Central memory CD8-positive, alpha-beta T cell (primary cell): ENCODE results near the gene CNTRL.

Experiments
- ATAC-seq: fragments of 150-1000 bp; cut with Tn5 transposase; replicated peaks from 2 replicates; pipeline ENCODE4 v1.10.0; 2022; ENCODE audit warnings: mild to moderate bottlenecking, moderate FRiP score, moderate number of reproducible peaks; ENCODE audit not compliant: poor library complexity, severe bottlenecking; ENCODE audit errors: extremely low read depth
- DNase-seq, 2 donors: peaks; one replicate each; pipeline ENCODE4 v3.0.0; 2021; ENCODE audit warnings: low spot score in 2 of 2
- H3K27ac Mint-ChIP-seq: one replicate; pipeline ENCODE4 v1.8.0; 2022; ENCODE audit warnings: low read depth, mild to moderate bottlenecking, moderate library complexity, mixed read lengths
- H3K27me3 Mint-ChIP-seq: one replicate; pipeline ENCODE4 v1.8.0; 2022; ENCODE audit warnings: mixed read lengths
- H3K36me3 Mint-ChIP-seq: one replicate; pipeline ENCODE4 v1.8.0; 2022; ENCODE audit warnings: mild to moderate bottlenecking, moderate library complexity, mixed read lengths; ENCODE audit not compliant: insufficient read depth
- H3K4me1 Mint-ChIP-seq: one replicate; pipeline ENCODE4 v1.8.0; 2022; ENCODE audit warnings: mixed read lengths
- H3K4me3 Mint-ChIP-seq: one replicate; pipeline ENCODE4 v1.8.0; 2022; ENCODE audit warnings: mild to moderate bottlenecking, moderate library complexity, mixed read lengths
- H3K9me3 Mint-ChIP-seq: one replicate; pipeline ENCODE4 v1.8.0; 2022; ENCODE audit warnings: mixed read lengths

The CNTRL gene

DNA sequence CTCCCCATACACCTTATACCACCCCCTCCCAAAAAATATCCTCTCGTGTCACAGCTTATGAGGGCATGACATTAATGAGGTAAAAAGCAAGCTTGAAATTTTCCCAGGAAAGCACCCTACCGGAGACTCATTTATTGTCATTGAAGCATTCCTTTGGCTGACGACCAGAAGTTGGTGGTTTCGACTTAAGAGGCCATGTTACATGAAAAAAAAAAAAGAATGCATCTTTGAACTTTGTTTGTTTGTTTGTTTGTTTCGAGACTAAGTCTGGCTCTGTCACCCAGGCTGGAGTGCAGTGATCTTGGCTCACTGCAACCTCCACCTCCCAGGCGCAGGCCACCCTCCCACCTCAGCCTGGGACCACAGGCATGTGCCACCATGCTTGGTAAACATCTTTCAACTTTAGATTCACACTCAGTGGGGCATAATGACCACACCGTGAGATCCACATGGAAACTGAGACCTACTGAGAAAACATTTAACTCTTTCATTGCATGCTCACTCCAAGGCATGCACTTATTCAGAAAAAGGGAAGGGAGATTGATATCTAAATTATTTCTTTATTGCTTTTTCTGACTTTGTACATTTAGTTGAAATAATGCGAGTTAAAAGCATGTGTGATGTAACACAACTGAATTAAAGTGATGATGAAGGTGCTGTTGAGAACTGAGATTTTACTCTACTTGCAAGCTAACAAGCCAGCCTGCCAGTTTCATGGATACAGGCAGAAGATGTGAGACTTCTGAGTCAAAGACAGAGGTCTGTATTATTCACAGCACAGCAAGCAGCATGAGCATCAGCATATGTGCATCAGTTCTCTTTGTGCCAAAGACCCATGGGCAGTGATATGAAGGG, 132.0 kb downstream of the CNTRL start:
- H3K4me1 Mint-ChIP-seq = peaks cover 19% of the 10 kb centered on the region
- H3K27ac Mint-ChIP-seq = no peak overlapping the region
- no peaks in the 10 kb centered on the region for H3K9me3 Mint-ChIP-seq
- no peaks in the 10 kb centered on the region for H3K27me3 Mint-ChIP-seq
- DNase-seq = no peak
- peaks cover 8% of the 10 kb centered on the region for H3K36me3 Mint-ChIP-seq
- ATAC-seq = no peak
- no peak overlapping the region for H3K4me3 Mint-ChIP-seq

DNA sequence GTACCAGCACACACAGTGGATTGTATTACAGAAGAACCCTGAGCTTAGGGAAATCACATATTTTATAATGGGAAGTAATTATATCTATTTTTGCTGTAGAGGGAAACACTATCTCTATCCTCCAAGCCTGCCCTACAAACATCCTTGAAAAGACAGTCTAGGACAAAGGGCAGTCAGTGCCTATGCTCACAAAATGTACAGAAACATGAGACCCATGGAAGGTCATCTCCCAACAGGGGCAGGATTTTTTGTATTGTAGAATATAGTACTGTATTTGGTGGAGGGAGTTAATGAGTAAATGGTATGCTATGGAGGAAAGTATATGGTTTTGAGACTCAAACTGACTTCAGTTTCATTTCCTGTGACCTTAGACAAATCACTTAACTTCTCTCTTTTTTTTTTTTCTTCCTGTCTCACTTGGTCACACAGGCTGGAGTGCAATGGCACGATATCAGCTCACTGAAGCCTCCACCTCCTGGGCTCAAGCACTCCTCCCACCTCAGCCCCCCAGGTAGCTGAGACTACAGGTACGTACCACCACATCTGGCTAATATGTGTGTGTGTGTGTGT, 132.7 kb downstream of the CNTRL start:
- Mint-ChIP-seq H3K4me1 (peaks cover 13% of the 10 kb centered on the region), H3K27me3 (no peaks in the 10 kb centered on the region), H3K9me3 (no peaks in the 10 kb centered on the region), H3K27ac (no peak overlapping the region), H3K4me3 (no peak overlapping the region), H3K36me3 (peaks cover 4% of the 10 kb centered on the region)
- no peak for ATAC-seq
- DNase-seq = no peak

DNA sequence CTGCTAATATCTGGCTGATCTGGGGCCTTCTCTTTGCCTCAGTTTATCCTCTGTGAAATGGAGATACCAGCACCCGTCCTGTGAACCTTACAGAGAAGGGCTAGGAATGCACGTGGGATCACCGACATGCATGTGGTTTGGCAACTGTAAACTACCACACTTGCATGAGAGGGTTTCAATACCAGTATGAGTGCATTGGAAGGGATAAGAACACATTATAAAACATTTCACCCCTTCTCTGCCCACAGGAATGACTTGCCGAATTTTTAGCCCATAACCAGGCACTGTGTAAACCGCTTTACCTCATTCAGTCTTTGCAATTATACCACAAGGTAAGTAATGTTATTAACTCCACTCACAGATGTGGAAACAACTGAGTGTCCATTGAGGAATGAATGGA, 135.8 kb downstream of the CNTRL start:
- peaks cover 12% of the 10 kb centered on the region for H3K4me1 Mint-ChIP-seq
- no peaks in the 10 kb centered on the region for H3K9me3 Mint-ChIP-seq
- DNase-seq (no peak), ATAC-seq (no peak)
- no peak overlapping the region for H3K27ac Mint-ChIP-seq
- no peaks in the 10 kb centered on the region for H3K27me3 Mint-ChIP-seq
- no peak overlapping the region for H3K4me3 Mint-ChIP-seq
- peaks cover 6% of the 10 kb centered on the region for H3K36me3 Mint-ChIP-seq

DNA sequence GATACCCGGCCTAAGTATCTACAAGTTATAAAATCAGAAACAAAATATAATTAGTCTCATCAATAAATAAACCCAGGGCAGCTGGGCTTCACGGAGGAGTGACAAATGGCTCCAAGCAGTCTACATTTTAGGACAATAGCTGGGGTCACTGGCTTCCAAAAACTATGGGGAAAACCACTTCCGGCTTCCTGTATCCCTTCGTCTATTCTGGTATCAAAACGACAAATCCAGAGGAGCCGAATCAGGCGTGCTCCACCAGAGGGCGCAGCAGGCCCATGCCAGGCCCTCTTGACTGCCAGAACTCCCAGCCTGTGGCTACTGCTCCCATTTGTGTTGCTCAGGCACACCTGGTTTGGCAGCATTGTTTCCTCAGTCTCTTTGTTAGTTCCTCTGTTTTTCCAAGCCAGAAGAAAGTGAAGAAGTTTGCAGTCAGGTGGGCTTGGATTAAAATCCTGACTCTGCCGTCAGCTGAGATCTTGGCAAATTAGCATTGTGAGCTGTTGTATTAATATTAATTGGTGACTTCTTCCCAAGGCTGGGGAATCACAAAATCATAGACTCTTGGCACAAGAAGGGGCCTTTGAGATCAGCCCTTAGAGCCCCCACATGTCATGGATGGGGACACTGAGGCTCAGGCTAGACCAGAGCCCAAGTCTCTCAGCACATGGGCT, 138.5 kb downstream of the CNTRL start:
- DNase-seq (peak; percentile 24 to 36), ATAC-seq (no peak)
- H3K4me3 Mint-ChIP-seq = no peak overlapping the region
- H3K27ac Mint-ChIP-seq = no peak overlapping the region
- H3K27me3 Mint-ChIP-seq = no peaks in the 10 kb centered on the region
- no peaks in the 10 kb centered on the region for H3K9me3 Mint-ChIP-seq
- peaks cover under 1% of the 10 kb centered on the region for H3K4me1 Mint-ChIP-seq
- H3K36me3 Mint-ChIP-seq = peaks cover 8% of the 10 kb centered on the region

DNA sequence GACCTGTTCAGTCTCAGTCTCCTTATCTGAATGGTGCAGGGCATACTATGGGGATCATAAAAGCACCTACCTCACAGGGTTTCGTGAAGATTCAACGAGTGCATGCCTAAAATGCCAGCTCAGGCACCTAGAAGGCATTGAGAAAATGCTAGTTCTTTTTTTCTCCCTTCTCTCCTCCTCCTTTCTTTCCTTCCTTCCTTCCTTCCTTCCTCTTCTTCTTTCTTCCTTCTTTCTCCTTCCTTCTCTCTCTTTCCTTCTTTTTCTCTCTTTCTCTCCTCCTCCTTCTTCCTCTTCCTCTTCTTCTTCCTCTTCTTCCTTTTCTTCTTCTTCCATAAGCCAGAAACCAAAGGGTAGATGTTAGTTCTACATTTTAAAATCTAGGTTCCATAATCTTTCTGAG, 139.2 kb downstream of the CNTRL start:
- Mint-ChIP-seq H3K9me3 (no peaks in the 10 kb centered on the region), H3K27me3 (no peaks in the 10 kb centered on the region), H3K4me1 (no peaks in the 10 kb centered on the region), H3K36me3 (peaks cover 8% of the 10 kb centered on the region), H3K4me3 (no peak overlapping the region), H3K27ac (no peak overlapping the region)
- DNase-seq = no peak
- no peak for ATAC-seq

DNA sequence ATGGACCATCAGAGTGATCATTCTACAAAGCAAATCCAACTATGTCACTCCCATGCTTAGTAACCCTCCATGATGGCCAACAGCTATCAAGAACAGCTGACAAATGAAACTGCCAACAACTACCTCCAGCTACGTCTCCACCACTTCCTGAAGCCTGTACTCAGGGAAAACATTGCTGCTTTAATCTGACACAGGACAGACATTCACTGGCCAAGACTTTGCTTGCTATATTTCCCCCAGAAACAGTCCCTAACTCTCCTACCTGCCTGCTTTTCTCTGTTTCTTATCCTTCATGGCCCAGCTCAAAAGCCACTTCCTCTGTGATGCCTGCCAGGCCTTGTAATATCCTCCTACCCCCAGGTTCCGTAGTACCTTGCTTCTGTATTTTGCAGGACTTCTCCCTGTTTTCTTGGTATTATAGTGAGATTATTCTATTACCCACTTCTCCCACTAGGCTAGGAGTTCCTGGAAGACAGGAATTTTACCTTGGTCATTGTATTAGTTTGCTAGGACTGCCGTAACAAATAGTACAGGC, 141.6 kb downstream of the CNTRL start:
- no peak overlapping the region for H3K27ac Mint-ChIP-seq
- DNase-seq = no peak

DNA sequence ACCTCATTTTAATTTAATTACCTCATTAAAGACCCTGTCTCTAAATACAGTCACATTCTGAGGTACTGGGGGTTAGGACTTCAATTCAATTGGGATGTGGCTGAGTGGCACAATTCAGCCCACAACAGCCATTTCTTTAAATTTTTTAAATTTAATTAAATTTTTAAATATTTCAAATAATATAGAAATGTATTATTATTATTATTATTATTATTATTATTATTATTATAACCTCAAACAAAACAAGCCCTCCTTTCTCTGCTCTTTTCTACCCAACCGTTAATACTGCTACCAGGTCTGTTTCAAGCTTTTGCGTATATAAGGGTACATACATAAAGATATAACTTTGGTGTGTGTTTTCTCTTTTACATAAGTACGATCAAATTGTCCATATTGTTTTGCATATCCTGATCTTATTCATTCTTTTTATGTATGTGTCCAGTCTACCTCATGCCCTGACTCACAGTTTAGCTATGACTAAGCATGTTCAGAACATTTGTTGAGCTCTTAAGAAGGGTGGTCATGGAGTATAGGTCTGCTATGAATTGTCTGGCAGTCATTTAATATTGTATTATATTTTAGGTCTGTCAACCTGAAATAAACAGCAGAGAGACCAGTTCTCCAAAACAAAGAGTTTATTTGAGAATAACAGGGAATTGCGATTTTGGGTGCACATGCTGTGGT, 143.0 kb downstream of the CNTRL start:
- Mint-ChIP-seq H3K9me3 (no peaks in the 10 kb centered on the region), H3K4me3 (no peak overlapping the region), H3K27ac (no peak overlapping the region), H3K4me1 (peaks cover 4% of the 10 kb centered on the region), H3K27me3 (no peaks in the 10 kb centered on the region), H3K36me3 (peaks cover 8% of the 10 kb centered on the region)
- DNase-seq (no peak), ATAC-seq (no peak)

More for the DNA sequence above, 141.6 kb downstream of the CNTRL start:
- Mint-ChIP-seq H3K36me3 (peaks cover 8% of the 10 kb centered on the region), H3K9me3 (no peaks in the 10 kb centered on the region), H3K4me1 (no peaks in the 10 kb centered on the region), H3K4me3 (no peak overlapping the region), H3K27me3 (no peaks in the 10 kb centered on the region)
- ATAC-seq = no peak

DNA sequence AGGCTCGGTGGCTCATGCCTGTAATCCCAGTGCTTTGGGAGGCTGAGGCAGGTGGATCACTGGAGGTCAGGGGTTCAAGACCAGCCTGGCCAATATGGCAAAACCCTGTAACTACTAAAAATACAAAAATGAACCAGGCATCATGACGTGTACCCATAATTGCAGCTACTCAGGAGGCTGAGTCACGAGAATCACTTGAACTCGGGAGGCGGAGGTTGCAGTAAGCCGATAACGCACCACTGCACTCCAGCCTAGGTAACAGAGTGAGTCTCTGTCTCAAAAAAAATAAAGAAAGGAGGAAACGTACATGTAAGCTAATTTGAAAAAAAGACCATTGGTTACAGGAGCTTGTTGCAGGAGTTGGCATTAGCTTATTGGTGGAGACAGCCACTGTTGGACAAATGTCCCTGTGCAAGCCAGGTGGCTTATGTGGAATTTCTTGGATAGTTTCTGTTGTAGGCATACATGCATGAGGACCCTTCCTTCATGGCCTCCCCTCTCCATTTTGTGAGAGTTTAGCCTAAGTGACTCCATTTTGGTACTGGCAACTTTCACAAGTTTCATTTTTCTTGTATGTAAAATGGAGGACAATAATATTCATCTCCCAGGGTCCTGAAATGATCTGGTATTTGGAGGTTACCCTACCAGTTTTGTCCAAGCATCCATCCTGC, 143.7 kb downstream of the CNTRL start:
- Mint-ChIP-seq H3K4me3 (no peak overlapping the region), H3K4me1 (peaks cover 8% of the 10 kb centered on the region), H3K9me3 (no peaks in the 10 kb centered on the region), H3K27me3 (no peaks in the 10 kb centered on the region), H3K27ac (no peak overlapping the region), H3K36me3 (peaks cover 8% of the 10 kb centered on the region)
- DNase-seq = no peak
- no peak for ATAC-seq

DNA sequence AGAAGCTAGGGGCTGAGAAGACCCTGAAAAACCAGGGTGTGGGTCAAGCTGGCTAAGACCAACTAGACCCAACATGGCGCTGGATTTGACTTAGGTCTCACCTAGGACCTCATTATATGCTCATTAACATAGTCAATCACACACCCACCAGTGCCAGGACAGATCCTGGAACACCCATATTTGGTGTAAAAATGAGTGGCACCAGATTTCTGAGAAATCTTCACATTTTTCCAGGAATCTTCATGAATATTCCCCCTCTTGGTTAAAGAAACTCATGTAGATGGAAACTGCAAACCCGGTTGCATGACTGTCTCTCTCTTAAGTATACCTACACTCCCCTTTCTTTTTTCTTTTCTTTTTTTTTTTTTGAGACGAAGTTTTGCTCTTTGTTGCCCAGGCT, 144.8 kb downstream of the CNTRL start:
- Mint-ChIP-seq H3K9me3 (no peaks in the 10 kb centered on the region), H3K4me1 (peaks cover 8% of the 10 kb centered on the region), H3K27ac (no peak overlapping the region), H3K36me3 (peaks cover 6% of the 10 kb centered on the region), H3K4me3 (no peak overlapping the region), H3K27me3 (no peaks in the 10 kb centered on the region)
- no peak for DNase-seq
- no peak for ATAC-seq

DNA sequence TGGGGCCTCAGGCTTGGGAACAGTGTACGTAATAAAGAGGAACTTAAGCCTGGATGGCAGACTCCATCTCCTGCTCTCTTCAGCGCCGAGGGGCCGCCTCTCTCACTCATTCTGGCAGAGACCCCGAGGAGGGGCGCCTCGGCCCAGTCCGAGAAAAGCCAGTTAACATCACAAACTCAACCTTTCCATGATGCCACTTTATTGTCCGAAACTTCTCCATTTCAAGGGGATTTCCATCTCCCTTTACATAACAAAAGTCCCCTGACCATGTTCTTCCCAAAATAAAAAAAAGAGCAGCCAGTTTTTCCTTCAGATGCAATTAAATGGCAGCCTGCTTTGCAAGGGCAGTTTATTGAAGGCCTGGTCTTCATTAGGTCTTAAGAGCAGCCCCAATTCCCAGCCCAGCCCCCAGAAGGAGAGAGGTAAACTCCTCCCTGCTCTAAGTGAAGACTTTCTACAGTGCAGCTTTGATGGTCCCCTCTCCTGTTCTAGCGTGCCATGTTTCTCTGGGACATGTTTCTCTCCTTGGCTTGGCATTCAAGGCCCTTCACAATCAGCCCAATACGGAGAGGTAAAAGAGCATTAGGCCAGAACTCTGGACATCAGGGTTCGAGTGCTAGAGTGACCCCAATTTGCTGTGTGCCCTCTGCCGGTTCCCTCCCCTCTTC, 146.4 kb downstream of the CNTRL start:
- H3K36me3 Mint-ChIP-seq = peaks cover 6% of the 10 kb centered on the region
- ATAC-seq (no peak), DNase-seq (no peak)
- no peak overlapping the region for H3K27ac Mint-ChIP-seq
- no peak overlapping the region for H3K4me3 Mint-ChIP-seq
- H3K27me3 Mint-ChIP-seq = no peaks in the 10 kb centered on the region
- H3K9me3 Mint-ChIP-seq = no peaks in the 10 kb centered on the region
- peaks cover 8% of the 10 kb centered on the region for H3K4me1 Mint-ChIP-seq

DNA sequence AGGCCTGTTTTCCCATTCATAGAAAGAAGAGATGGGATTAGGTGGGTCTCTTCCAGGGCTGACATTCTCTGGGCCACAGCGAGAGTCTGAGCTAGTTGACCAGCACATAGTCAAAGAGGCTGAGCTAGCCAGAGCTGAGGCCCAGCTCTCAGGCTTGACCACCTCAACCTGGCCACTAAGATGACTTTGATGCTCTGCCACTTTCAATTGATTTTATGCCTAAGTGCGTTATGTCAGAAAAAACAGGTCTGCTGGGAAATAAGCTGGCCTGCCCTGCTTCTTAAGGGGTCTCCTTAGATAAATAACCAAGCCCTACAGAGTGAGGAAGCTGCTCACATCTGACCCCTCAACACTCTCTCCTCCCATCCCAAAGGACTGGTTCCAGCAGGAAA, 146.9 kb downstream of the CNTRL start:
- Mint-ChIP-seq H3K27ac (no peak overlapping the region), H3K9me3 (no peaks in the 10 kb centered on the region), H3K4me1 (peaks cover 8% of the 10 kb centered on the region), H3K4me3 (no peak overlapping the region), H3K27me3 (no peaks in the 10 kb centered on the region), H3K36me3 (peaks cover 4% of the 10 kb centered on the region)
- no peak for ATAC-seq
- no peak for DNase-seq
